ENCODE data around the gene ZNF362.

Gene ZNF362

DNA sequence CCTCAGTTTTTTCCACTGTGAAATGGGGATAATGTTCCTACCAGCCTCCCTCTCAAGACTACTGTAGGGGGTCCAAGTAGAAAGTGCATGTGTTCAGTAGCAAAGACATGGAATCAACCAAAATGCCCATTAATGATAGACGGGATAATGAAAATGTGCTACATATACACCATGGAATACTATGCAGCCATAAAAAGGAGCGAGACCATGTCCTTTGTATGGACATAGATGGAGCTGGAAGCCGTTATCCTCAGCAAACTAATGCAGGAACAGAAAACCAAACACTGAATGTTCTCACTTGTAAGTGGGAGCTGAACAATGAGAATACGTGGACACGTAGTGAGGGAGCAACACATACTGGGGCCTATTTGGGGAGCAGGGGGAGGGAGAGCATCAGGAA, 6.1 kb upstream of the ZNF362 start:
- TF ChIP-seq, protein P1, sequence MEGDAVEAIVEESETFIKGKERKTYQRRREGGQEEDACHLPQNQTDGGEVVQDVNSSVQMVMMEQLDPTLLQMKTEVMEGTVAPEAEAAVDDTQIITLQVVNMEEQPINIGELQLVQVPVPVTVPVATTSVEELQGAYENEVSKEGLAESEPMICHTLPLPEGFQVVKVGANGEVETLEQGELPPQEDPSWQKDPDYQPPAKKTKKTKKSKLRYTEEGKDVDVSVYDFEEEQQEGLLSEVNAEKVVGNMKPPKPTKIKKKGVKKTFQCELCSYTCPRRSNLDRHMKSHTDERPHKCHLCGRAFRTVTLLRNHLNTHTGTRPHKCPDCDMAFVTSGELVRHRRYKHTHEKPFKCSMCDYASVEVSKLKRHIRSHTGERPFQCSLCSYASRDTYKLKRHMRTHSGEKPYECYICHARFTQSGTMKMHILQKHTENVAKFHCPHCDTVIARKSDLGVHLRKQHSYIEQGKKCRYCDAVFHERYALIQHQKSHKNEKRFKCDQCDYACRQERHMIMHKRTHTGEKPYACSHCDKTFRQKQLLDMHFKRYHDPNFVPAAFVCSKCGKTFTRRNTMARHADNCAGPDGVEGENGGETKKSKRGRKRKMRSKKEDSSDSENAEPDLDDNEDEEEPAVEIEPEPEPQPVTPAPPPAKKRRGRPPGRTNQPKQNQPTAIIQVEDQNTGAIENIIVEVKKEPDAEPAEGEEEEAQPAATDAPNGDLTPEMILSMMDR (IDR thresholded peaks at IDR 0.05; ENCODE audit: borderline replicate concordance, control extremely low read depth, extremely low read depth, insufficient read depth, missing control alignments), result no peak
- DNase-seq (ENCODE audit: low spot score), result no peak
- in situ Hi-C loops (cut with MboI; ENCODE audit: low sequenced_read_pairs, unreplicated experiment), result no loop called here

DNA sequence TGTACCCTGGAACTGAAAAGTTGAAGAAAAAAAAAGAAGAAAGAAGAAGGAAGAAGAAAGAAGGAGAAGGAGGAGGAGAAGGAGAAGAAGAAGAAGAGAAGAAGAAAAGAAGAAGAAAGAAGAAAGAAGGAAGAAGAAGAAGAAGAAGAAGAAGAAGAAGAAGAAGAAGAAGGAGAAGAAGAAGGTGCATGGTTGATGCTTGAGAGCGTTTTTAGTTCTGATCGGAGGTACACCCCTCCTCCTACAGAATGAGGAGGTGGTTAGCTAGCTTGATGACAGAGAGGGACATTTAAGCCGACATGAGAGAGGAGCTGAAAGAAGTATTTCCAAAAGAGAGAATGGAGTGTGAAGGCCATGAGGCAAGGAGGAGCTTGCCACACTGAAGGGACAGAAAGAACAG, 5.6 kb upstream of the ZNF362 start:
- TF ChIP-seq, protein P1 (IDR thresholded peaks at IDR 0.05; ENCODE audit: borderline replicate concordance, control extremely low read depth, extremely low read depth, insufficient read depth, missing control alignments), result no peak
- DNase-seq (ENCODE audit: low spot score), result no peak
- in situ Hi-C loops (cut with MboI; ENCODE audit: low sequenced_read_pairs, unreplicated experiment), result no loop called here

DNA sequence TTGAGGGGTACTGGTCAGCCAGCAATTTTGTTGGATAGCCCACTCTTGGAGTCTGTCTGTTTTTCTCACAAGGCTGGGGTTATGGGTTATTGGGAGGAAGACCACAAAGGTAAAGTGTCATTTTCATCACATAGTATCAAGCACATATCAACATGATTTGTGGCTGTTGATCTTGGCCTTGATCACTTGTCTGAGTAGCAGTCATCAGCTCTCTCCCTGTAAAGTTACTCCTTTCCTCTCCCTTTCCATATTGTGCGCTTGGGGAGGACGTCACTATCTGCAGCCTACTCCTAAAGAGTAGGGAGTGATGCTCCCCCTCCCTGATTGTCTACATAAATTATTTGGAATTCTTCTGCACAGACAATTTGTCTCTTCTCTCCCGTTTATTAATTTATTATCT, 1.8 kb upstream of the ZNF362 start:
- in situ Hi-C loops (cut with MboI; ENCODE audit: low sequenced_read_pairs, unreplicated experiment), result no loop called here
- no peak for DNase-seq (ENCODE audit: low spot score)
- TF ChIP-seq, protein P1 (IDR thresholded peaks at IDR 0.05; ENCODE audit: borderline replicate concordance, control extremely low read depth, extremely low read depth, insufficient read depth, missing control alignments), result no peak

DNA sequence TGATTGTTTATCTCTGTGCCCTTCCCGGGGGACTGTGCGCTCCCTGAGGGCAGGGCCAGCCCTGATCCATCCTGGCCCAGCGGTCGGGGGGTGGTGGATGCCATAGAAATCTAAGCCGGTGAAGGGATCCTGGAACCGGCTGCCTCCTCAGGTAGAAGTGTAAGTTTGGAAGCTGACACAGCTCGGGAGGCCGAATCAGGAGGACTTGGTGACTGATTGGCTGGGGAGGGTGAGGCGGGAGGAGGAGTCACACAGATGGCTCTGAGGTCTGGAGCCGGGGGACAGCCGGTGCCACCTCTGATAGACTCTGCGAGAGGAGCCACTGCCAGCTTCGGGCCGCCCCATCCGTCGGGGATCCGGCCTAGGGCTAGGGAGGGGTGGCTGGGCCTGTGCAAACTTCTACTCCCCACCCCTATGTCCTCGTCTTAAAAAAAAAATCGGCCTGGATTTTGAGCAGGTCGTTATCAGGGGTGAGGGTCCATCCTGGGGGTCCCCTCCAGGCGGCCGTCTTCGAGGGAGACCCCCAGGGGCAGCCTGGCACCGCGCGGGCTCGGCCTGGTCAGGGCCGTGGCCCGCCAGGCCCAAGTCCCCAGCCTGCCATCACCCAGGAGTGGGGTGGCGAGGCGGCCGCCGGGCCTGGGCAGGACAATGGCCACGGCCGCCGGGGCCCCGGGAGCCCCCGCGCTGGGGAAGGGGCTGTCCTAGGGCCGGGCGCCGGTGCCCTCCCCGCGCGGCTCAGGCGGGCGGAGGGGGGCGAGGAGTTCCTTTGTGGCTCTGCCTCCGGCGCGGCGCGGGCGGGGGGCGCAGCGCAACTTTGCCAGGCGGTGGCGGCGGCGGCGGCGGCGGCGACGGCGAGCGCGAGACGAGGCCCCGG, 708 bp upstream of the ZNF362 start:
- in situ Hi-C loops (cut with MboI; ENCODE audit: low sequenced_read_pairs, unreplicated experiment), result no loop called here
- TF ChIP-seq, protein P1 (IDR thresholded peaks at IDR 0.05; ENCODE audit: borderline replicate concordance, control extremely low read depth, extremely low read depth, insufficient read depth, missing control alignments), result no peak
- peak; percentile 72 for DNase-seq (ENCODE audit: low spot score)

DNA sequence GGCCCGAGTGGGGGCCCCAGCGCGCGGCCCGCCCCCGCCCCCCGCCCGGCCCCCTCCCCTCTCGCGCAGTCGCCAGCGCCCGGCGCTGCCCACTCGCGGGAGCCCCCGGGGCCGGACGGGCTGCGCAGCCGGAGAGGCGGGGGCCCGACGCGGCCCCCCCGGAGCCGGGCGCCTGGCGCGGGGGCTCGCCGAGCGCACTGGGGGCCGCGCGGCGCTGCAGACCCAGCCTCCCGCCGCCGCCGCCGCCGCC, 146 bp upstream of the ZNF362 start:
- in situ Hi-C loops (cut with MboI; ENCODE audit: low sequenced_read_pairs, unreplicated experiment), result no loop called here
- TF ChIP-seq, protein P1 (IDR thresholded peaks at IDR 0.05; ENCODE audit: borderline replicate concordance, control extremely low read depth, extremely low read depth, insufficient read depth, missing control alignments), result no peak
- DNase-seq (ENCODE audit: low spot score), result no peak

DNA sequence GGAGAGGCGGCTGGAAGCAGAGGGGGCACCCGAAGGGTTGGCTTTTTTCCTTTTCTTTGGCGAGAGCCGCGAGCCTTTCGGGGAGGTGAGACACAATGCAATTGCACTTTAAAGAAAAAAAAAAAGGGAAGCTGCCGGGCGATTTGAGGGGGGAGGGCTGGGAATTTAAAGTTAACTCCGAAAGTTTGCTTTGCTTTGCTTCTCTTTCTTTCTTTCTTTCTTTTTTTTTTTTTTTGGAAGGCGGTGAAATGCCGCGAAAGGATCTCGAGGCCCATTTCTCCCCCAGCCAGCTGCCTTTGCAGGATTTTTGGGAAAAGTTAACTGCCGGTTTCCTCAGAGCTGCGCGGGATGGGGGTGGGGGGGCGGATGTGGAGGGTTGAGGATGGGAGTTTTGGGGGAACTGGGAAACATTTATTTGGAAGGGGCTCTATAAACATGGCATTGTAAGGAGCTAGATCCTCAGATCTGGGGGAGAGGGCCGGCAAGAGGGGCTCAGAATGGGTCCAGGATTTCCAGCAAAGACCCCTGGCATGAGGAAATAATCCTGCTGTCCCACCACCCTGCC, 997 bp downstream of the ZNF362 start:
- DNase-seq (ENCODE audit: low spot score), result no peak
- TF ChIP-seq, protein P1 (IDR thresholded peaks at IDR 0.05; ENCODE audit: borderline replicate concordance, control extremely low read depth, extremely low read depth, insufficient read depth, missing control alignments), result no peak
- in situ Hi-C loops (cut with MboI; ENCODE audit: low sequenced_read_pairs, unreplicated experiment), result no loop called here

Data from GM13976 (cell line).